ENCODE measurements around the gene C11orf68. TPM values are rescaled to one million over a fixed set of nuclear protein-coding genes. Genes with fewer than 3 reads are reported as not detected.
A peak's percentile ranks its signal among the peaks of the same experiment; 100 is the strongest.

C11orf68 gene
- total and polyA plus RNA-seq, 9 of the 15 experiments (the other 6 are each of a cell fraction or from before 2014, with no cell fraction given): 3.6 to 35.9 (median 12.8) TPM

- TF ChIP-seq CHD7 (IDR thresholded peaks at IDR 0.05; ENCODE audit: low read depth, low read length) (no peak), PML (IDR thresholded peaks at IDR 0.05; ENCODE audit: low read length) (peak; percentile 58), SRSF9 (IDR thresholded peaks at IDR 0.05; ENCODE audit: borderline replicate concordance, low read depth, low read length) (no peak), MAFF (IDR thresholded peaks at IDR 0.05; ENCODE audit: low read length) (no peak), DPF2 (IDR thresholded peaks at IDR 0.05) (peak; percentile 69), CUX1 (CRISPR knock-in tag; IDR thresholded peaks at IDR 0.05) (peak; percentile 60; the same call in 1 of the 2 replicates), ZNF197 (CRISPR knock-in tag; IDR thresholded peaks at IDR 0.05; ENCODE audit: low read depth) (no peak), FUS (optimal IDR thresholded peaks at IDR 0.05; ENCODE audit: low read depth, low read length) (no peak), MTA2 (IDR thresholded peaks at IDR 0.05; ENCODE audit: low read depth) (peak; percentile 65), ZNF449 (CRISPR knock-in tag; IDR thresholded peaks at IDR 0.05) (no peak), HDGF (IDR thresholded peaks at IDR 0.05) (no peak), ZNF133 (CRISPR knock-in tag; IDR thresholded peaks at IDR 0.05) (no peak)
Observed at GRCh38 chr11:65934014-65934413, 15.2 kb upstream of the C11orf68 start (continued).
